Measurements from ENCODE around the gene CCDC152.

GRCh38 chr5:42848545-42848944 is 91.9 kb downstream of the CCDC152 start:
- TF ChIP-seq CTCF (IDR thresholded peaks at IDR 0.05; ENCODE audit: borderline replicate concordance, extremely low read depth, low read length, poor library complexity, severe bottlenecking), result no peak
- TF ChIP-seq EZH2 (IDR thresholded peaks at IDR 0.05; ENCODE audit: borderline replicate concordance, low read depth, low read length, severe bottlenecking), result no peak
